Liver (tissue), 3 donors: ENCODE results near the gene MICOS13.

Experiments used
- CTCF ChIP-seq: fragments of 150-350 bp; IDR thresholded peaks from 2 replicates; pipeline ENCODE4 v1.5.1; 2017; ENCODE audit warnings: improper control_type of control experiment, low read depth, low read length; ENCODE audit not compliant: missing input control
- GABPA ChIP-seq, 2 donors: IDR thresholded peaks in 1 of 2; conservative IDR thresholded peaks in 1 of 2; 2 replicates each; pipeline ENCODE4 v1.6.1; 2016; ENCODE audit warnings: antibody characterized with exemption in 2 of 2, mild to moderate bottlenecking in 1 of 2, moderate library complexity in 1 of 2
- MAX ChIP-seq: IDR thresholded peaks from 2 replicates; pipeline ENCODE4 v1.6.1; 2016; ENCODE audit warnings: antibody characterized with exemption
- RAD21 ChIP-seq, 2 donors: IDR thresholded peaks; 2 replicates each; pipeline ENCODE4 v1.6.1; 2016; ENCODE audit warnings: antibody characterized with exemption in 2 of 2, mild to moderate bottlenecking in 2 of 2
- TAF1 ChIP-seq: conservative IDR thresholded peaks from 2 replicates; pipeline ENCODE4 v1.6.1; 2016; ENCODE audit warnings: antibody characterized with exemption, mild to moderate bottlenecking
- YY1 ChIP-seq: IDR thresholded peaks from 2 replicates; pipeline ENCODE4 v1.6.1; 2016; ENCODE audit warnings: antibody characterized with exemption, mild to moderate bottlenecking
- ZBTB33 ChIP-seq: IDR thresholded peaks from 2 replicates; pipeline ENCODE4 v1.6.1; 2016; ENCODE audit warnings: antibody characterized with exemption
- donor health status: healthy.
- donor health status: healthy.

GRCh38 chr19:5654931-5655330 lies 25.4 kb downstream of the MICOS13 start:
- TF ChIP-seq CTCF (no peak), ZBTB33 (no peak), TAF1 (no peak), YY1 (no peak), GABPA (IDR thresholded peaks at IDR 0.05 in 1 of 2, conservative IDR thresholded peaks at IDR 0.05 in 1 of 2) (no peak), MAX (no peak), RAD21 (IDR thresholded peaks at IDR 0.05) (no peak)
